ENCODE data around the gene ROBO3.

ROBO3 gene, protein sequence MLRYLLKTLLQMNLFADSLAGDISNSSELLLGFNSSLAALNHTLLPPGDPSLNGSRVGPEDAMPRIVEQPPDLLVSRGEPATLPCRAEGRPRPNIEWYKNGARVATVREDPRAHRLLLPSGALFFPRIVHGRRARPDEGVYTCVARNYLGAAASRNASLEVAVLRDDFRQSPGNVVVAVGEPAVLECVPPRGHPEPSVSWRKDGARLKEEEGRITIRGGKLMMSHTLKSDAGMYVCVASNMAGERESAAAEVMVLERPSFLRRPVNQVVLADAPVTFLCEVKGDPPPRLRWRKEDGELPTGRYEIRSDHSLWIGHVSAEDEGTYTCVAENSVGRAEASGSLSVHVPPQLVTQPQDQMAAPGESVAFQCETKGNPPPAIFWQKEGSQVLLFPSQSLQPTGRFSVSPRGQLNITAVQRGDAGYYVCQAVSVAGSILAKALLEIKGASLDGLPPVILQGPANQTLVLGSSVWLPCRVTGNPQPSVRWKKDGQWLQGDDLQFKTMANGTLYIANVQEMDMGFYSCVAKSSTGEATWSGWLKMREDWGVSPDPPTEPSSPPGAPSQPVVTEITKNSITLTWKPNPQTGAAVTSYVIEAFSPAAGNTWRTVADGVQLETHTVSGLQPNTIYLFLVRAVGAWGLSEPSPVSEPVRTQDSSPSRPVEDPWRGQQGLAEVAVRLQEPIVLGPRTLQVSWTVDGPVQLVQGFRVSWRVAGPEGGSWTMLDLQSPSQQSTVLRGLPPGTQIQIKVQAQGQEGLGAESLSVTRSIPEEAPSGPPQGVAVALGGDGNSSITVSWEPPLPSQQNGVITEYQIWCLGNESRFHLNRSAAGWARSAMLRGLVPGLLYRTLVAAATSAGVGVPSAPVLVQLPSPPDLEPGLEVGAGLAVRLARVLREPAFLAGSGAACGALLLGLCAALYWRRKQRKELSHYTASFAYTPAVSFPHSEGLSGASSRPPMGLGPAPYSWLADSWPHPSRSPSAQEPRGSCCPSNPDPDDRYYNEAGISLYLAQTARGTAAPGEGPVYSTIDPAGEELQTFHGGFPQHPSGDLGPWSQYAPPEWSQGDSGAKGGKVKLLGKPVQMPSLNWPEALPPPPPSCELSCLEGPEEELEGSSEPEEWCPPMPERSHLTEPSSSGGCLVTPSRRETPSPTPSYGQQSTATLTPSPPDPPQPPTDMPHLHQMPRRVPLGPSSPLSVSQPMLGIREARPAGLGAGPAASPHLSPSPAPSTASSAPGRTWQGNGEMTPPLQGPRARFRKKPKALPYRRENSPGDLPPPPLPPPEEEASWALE (N-terminal part only)

DNA sequence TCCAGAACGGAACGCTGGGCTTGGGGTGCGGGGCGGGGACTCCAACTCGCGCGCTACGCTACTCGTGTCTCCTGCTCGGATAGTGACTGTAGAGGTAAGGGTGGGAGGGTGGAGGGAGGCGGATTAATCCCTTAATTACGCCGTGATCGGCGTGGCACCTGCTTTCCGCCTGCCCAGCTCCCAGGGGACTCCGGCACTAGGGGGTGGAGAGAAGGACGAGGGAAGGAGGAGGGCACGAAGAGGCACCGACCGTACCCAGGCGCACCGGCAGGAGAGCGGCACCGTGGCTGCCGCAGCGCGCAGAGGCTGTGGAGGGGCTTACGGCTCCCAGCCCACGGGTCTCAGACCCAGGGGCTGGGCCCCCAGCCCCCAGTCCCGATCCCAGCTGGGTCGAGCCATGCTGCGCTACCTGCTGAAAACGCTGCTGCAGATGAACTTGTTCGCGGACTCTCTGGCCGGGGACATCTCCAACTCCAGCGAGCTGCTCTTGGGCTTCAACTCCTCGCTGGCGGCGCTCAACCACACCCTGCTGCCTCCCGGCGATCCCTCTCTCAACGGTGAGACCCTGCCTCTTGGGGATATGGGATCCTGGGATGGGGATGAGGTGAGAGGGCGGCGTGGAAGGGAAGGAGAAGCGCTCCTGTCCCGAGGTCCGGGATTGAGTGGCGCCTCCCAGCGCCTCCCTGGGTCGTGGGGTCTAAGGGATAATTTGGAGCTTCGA is at the start of gene ROBO3:
TSS of gene ROBO3 (plus strand) at position 252 of the 721 bp plus-strand sequence. CDS start at position 398, 146 bp downstream.
- Histone ChIP-seq H3K9me2 (replicated peaks; ENCODE audit: insufficient read depth, low read length) (no peaks in the 10 kb centered on the region), H3K27ac (ENCODE audit: low read depth, low read length) (no peak within 1 kb of the TSS), H2AFZ (ENCODE audit: low read depth, low read length, severe bottlenecking) (no peak within 1 kb of the TSS), H3K79me2 (ENCODE audit: insufficient read depth, low read length) (no peaks in the 10 kb centered on the region), H3K4me2 (ENCODE audit: low read depth, low read length, poor library complexity, severe bottlenecking) (no peak within 1 kb of the TSS), H3K36me3 (ENCODE audit: low read length) (no peaks in the 10 kb centered on the region), H3F3A (ENCODE audit: insufficient read depth) (no peaks in the 10 kb centered on the region), H3K27me3 (ENCODE audit: low read length) (no peaks in the 10 kb centered on the region), H3K4me3 (ENCODE audit: insufficient read depth, low read length, poor library complexity, severe bottlenecking) (no peak within 1 kb of the TSS), H3K9me3 (ENCODE audit: insufficient read depth, low read length) (no peaks in the 10 kb centered on the region), H4K20me1 (ENCODE audit: low read depth, low read length) (no peaks in the 10 kb centered on the region), H3K9ac (ENCODE audit: low read length) (no peak within 1 kb of the TSS)
- no peak for TF ChIP-seq EZH2phosphoT487 (conservative IDR thresholded peaks at IDR 0.05; ENCODE audit: low read length)
- TF ChIP-seq, protein P1, sequence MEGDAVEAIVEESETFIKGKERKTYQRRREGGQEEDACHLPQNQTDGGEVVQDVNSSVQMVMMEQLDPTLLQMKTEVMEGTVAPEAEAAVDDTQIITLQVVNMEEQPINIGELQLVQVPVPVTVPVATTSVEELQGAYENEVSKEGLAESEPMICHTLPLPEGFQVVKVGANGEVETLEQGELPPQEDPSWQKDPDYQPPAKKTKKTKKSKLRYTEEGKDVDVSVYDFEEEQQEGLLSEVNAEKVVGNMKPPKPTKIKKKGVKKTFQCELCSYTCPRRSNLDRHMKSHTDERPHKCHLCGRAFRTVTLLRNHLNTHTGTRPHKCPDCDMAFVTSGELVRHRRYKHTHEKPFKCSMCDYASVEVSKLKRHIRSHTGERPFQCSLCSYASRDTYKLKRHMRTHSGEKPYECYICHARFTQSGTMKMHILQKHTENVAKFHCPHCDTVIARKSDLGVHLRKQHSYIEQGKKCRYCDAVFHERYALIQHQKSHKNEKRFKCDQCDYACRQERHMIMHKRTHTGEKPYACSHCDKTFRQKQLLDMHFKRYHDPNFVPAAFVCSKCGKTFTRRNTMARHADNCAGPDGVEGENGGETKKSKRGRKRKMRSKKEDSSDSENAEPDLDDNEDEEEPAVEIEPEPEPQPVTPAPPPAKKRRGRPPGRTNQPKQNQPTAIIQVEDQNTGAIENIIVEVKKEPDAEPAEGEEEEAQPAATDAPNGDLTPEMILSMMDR (IDR thresholded peaks at IDR 0.05; ENCODE audit: insufficient read depth, low read length, poor library complexity, severe bottlenecking) = no peak

DNA sequence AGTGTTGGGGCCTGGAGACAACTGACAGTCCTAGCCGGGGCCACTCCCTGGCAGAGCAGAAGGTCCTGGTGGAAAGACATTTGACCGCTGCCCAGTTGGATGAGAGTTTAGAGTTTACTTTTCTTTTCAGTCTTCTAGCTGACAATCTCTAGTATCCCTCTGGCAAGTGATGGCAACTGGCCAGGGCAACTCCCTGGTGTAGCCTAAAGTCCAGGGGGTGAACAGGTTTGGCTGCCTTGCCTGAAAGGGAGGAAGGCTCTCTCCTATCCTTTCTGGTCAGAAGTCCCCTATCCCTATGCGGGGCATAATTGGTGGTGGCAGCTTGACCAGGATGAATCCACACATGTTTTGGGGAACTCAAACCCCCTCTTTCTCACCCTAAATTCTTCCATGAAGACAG is 48.2 kb upstream of the ROBO3 start:
- no peaks in the 10 kb centered on the region for H3K9me3 ChIP-seq (ENCODE audit: insufficient read depth, low read length)
- no peak overlapping the region for H3K4me2 ChIP-seq (ENCODE audit: low read depth, low read length, poor library complexity, severe bottlenecking)
- no peaks in the 10 kb centered on the region for H3F3A ChIP-seq (ENCODE audit: insufficient read depth)
- H3K9ac ChIP-seq (ENCODE audit: low read length) = no peak overlapping the region
- no peak overlapping the region for H2AFZ ChIP-seq (ENCODE audit: low read depth, low read length, severe bottlenecking)
- no peaks in the 10 kb centered on the region for H3K79me2 ChIP-seq (ENCODE audit: insufficient read depth, low read length)
- no peaks in the 10 kb centered on the region for H3K27me3 ChIP-seq (ENCODE audit: low read length)
- no peaks in the 10 kb centered on the region for H4K20me1 ChIP-seq (ENCODE audit: low read depth, low read length)
- no peak overlapping the region for H3K4me3 ChIP-seq (ENCODE audit: insufficient read depth, low read length, poor library complexity, severe bottlenecking)
- TF ChIP-seq, protein P1 (IDR thresholded peaks at IDR 0.05; ENCODE audit: insufficient read depth, low read length, poor library complexity, severe bottlenecking) = no peak
- no peak for TF ChIP-seq EZH2phosphoT487 (conservative IDR thresholded peaks at IDR 0.05; ENCODE audit: low read length)
- H3K9me2 ChIP-seq (replicated peaks; ENCODE audit: insufficient read depth, low read length) = no peaks in the 10 kb centered on the region
- H3K27ac ChIP-seq (ENCODE audit: low read depth, low read length) = no peak overlapping the region
- H3K36me3 ChIP-seq (ENCODE audit: low read length) = no peaks in the 10 kb centered on the region
